HG03095 (cell line): ENCODE results near the gene CYP1A2.

Experiments
- ATAC-seq: cut with Tn5 transposase; IDR thresholded peaks from one replicate; pipeline ENCODE4 v1.9.1; 2021; ENCODE audit warnings: moderate library complexity; ENCODE audit not compliant: unreplicated experiment

The CYP1A2 gene

DNA sequence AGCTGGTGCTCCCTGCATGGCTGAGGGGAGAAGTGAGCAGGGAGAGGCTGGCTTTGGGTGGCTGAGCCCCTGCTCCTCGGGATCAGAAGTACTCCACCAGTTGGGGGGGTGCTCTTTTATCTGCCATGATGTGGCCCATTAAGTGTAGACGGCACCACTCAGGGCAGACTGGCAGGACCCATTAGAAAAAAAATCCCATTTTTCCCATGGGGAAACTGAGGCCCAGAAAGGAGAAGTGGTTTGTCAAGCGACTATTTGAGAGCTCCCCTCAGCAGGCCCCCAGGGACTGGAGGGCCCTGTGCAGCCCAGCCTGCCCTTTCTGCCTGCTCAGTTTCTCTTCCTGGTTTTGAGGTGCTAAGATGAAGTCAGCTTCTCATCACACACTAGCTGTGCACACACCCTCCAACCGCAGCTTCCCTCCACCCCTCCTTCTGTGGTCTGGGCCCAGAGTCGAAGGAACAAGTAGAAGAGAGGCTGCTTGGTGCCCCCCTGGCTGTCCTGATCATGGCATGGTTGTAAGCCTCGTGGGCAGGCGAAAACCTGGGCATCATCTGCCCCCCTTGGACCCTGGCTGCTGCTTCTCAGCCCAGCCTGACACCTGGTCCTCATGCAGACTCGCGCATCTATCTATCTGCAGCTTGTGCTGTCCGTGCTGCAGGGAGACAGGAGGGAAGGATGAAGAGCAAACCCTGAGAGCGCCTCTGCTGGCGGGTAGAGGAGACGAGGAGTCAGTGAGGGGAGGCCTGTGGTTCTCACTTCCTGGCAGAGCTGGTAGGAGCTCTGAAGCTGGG is 38.8 kb downstream of the CYP1A2 start:
- ATAC-seq, result peak; percentile 43

DNA sequence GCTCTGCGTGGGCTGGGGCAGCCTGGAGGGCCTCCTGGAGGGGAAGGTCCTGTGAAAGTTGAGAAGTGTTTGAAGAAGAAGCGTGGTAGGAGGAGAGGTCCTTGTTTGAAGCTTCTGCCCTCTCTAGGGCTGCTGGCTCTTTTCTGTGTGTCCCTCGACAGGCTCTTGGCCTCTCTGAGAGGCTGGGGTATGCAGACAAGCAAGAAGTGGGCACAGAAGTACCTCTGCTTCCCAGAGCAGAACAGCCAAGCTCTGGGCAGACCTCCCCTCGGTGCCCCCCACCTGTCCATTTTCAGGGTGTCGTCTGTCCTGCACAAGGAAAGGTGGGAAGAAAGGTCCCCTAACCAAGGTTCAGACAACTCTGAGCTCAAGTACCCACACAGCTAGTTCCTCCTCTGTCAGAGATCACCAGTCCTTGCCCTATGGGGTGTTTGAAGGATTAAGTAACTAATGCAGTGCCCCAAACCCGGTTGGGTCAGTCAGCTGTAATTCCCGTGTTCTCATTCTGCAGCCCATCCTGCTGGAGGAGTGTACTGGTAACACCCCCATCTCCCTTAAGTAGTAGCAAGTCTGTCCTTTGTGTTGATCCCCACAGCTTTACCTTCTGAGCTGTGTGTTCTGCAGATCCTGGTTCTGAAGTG is 39.5 kb downstream of the CYP1A2 start:
- no peak for ATAC-seq

DNA sequence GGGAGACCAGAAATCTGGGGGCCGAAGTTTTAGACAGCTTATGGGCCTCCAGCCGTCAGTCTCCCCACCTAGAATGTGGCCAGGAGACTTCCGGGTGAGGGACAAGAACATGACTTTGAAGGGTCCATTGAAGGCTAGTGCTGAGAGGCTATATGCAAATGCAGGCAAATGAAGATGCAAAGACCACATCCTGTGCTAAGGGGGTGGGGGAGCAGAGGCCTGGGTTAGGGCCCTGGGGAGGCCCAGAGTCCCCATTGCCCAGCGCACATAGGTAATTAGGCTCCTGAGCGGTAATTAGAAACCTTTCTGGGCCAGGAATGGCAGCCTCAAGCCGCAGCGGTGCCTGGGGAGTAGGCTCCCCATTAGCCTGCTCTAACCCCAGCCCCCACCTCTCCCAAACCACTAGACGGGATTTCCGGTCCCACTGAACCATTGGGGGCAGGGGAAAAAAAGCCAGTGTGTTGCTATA is 40.1 kb downstream of the CYP1A2 start:
- no peak for ATAC-seq

DNA sequence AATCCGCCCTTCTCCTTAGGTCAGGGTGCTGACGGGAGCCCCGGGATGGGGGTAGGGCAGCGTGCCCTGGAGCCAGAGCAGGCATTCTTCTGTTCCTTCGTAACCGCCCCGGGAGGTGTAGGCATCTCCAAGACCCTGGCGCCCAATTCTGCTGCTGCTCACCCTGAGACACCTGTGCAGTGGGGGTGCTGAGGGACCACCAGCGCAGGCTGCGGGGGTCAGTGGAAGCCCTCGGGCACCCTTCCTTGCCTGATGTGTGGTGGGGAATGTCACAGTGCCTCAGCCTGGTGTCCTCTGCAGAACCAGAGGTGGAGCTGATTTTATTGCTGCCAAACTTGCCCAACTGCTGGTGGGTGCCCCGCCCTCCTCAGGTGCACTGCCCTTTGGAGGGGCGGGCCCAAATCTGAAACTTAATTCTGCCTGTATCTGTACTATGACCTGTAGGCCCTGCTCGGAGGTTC is 40.6 kb downstream of the CYP1A2 start:
- ATAC-seq, result no peak

DNA sequence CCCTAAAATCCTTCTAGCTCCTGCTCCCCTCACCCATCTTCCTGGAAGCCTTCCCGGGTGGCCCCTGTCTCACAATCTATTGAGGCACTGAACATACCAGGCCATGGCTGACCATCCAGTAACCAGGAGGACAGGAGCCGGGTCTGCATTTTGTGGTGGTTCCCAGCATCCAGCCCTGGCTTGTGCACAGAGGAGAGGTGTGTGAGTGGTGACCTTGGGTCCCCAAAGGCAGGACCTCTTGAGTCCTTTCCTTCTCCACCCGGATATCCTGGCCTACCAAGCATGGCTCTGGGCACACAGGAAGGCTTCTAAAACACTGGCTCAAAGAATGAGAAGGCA is 41.1 kb downstream of the CYP1A2 start:
- ATAC-seq, result no peak

DNA sequence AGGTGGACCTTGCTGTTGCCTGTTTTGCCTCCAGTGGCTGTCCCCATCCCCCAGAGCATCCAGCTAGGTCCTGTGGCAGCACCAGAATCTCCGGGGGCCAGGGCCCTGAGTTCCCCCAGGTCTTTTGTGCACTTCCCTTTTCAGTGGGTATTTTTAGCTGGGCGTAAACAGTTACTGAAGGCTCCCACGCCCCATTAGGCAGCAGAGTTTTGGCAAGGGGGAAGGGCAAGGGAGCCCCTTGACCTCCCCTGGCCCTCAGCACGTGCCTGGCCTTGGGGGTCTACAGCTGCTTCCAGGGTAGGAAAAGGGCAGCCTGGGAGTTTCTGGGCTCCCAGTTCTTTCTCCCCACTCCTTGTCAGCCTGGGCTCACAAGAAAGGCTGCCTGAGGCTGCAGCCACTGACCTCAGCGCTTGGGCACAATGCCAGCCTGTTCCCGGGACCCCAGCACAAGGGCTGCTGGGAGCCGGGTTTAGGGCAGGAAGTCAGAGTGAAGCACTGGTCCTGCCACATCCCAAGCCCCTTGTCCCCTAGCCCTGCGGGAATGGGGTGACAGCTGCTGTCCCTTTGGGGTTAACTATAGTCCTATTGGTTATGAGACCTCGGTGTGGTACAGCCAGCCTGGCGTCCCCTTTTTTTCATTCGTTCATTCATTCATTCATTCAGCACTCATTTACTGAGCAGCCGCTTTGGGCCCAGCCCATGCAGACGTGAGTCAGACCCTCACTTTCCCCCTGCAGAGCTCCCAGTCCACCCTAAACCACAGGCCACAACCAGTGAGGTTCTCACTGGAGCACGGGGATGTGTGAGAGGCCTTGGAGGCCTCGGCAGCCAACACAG is 41.7 kb downstream of the CYP1A2 start:
- no peak for ATAC-seq

DNA sequence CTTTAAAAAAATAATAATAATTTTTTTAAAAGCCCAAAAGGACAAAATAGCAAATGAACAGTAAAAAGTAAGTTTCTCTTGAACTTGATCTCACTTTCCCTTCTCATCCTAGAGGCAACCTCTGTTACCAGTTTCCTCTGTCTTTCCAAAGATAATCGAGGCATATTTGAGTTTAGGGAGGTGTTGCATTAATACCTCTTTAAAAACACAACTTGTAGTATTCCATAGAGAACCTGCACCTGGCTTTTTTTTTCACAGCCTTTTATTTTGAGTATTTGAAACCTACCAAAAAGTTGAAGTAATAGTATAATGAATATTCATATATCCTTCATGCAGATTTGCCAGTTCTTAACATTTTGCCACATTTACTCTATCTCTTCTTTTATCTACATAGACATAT is 42.4 kb downstream of the CYP1A2 start:
- ATAC-seq, result no peak

DNA sequence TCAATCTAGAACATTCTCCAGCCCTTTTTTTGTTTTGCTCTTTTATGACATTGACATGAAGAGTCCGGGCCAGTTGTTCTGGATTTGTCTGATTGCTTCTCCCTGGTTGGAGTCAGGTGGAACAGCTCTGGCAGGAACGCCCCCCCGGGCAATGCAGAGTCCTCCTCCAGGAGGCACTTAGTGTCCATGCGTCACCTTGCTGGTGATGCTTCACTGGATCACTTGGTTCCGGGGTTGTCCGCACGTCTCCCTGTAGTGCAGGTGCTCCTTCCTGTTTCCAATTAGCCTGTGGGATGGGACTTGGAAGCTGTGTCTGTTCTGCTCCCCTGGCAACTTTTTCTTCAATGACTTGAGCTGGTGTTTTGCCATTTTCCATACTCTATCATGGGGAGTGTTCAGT is 43.0 kb downstream of the CYP1A2 start:
- ATAC-seq, result no peak

DNA sequence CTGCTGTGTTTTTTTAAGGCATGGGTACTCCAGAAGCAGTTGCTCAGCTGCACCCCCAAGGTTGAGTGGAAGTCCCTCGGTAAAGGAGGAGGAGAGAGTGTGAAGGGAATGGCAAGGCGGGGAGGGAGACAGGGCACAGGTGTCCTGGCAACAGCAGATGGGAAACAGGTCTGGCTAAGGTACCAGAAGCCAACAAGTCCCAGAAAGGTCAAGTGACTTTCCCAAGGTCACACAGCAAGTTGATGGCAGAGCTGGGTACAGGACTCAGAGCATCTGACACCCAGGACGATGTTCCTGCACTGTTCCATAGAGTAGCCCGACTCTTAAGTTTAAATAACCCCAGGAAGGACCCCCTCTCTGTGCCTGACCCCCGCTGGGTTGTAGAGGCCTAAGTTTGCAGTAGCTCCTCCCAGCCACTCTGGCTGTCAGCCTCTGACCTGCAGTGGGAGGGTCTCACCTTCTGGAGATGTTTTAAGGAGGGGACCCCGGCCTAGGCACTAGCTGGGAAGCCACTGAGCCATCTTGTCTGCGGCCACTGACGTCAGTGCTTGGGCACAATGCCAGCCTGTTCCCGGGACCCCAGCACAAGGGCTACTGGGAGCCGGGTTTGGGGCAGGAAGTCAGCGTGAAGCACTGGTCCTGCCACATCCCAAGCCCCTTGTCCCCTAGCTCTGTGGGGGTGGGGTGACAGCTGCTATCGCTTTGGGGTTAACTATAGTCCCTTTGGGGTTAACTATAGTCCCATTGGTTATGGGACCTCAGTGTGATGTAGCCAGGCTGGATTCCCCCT is 43.8 kb downstream of the CYP1A2 start:
- no peak for ATAC-seq

DNA sequence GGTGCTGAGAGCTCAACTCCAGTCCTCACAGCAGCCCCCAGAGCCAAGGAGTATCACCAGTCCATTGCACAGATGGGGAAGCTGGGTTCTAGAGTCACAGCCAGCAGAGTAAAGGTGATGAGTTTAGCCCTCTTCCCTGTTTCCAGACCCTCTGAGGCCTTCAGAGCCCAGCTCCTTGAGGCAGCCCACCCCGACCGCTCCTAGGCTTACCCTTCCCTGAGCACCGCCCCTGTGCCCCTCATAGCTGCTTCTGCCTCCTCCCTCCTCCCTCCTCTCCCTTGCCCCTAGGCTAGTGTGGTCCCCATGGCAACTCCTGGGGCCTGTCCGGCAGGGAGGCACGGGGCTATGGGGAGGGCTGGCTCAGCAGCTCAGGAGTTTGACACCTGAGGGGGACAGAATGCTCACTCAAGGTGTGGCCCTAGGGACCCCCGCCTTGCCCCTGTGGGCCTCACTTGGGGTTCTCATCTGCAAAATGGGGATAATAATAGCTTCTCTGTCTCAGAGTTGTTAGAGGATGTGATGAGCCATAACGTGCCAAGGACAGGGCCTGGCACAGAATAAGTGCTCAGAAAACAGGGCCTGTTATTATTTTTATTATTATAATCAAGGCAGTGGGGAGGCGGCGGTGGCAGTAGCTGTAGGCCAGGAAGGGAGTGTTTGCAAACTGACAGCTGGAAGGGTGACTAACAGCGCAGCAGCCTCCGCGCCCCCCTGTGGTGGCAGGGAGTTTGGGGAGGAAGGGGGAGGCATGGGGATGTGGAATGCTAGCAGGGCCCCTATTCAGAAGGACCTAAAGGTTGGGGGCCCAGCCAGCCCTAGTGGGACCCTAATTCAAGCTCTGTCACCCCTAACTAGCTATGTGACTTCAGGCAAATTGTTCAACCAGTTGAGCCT is 44.7 kb downstream of the CYP1A2 start:
- ATAC-seq, result no peak

DNA sequence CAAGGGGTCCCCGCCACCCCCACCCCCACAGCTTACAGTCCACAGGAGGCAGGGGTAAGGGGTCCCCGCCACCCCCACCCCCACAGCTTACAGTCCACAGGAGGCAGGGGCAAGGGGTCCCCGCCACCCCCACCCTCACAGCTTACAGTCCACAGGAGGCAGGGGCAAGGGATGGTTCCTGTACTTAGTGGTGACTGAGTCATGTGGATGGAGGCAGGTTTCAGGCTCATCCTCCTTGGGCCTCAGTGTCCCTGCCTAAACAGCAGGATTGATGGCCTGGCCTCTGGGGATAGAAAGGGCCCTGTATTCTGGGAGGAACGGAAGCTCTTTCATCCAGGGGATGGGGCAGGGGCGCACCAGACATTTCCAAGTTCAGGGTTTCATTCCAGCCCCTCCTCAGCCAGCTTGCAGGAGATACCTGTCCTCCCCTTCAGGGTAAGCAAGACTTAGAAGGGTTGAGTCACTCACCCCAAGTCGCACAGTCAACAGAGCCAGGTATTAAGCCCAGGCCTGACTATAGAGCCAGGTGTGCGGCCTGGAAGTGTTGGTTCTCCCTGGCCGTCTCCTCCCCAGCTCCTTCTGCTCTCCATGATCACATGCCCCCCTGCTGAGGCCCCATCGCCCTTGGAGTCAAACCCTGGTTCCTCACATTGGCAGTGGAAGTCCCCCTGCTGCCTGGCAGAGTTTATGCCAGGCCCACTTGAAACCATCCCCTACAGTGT is 45.8 kb downstream of the CYP1A2 start:
- ATAC-seq, result no peak

DNA sequence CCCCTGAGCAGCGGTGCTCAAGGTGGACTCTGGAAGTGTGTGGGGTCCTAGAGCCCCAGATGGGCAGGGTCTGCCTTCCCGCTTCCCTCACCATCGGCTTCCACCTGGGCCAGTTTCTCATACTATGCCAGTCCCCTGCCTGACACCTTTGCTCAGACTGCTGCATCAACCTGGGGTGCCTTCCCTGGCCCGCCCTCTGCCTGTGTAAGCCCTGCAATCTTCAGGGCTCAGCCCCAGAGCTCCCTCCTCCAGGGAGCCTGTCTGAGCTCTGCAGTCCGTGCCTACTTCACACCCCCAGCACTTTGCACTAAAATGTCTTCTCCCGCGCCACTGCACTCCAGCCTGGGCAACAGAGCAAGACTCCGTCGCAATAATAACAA is 46.3 kb downstream of the CYP1A2 start:
- ATAC-seq, result no peak

DNA sequence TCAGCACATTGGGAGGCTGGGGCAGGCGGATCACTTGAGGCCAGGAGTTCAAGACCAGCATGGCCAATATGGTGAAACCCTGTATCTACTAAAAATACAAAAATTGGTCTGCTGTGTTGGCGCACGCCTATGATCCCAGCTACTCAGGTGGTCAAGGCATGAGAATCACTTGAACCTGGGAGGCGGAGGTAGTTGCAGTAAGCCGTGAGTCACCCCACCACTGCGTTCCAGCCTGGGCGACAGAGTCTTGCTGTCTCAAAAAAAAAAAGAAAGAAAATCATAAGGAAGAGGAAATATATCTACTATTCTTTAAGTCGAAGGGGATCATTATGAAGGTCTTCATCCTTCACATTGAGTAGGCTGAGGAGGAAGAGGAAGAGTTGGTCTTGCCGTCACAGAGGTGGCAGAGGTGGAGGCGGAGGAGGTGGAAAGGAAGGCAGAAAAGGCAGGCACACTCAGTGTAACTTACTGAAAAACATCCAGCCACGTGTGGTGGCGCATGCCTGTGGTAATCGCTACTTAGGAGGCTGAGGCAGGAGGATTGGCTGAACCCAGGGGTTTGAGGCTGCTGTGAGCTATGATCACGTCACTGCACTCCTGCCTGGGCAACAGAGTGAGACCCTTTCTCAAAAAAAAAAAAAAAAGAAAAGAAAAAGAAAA is 47.5 kb downstream of the CYP1A2 start:
- ATAC-seq, result no peak

DNA sequence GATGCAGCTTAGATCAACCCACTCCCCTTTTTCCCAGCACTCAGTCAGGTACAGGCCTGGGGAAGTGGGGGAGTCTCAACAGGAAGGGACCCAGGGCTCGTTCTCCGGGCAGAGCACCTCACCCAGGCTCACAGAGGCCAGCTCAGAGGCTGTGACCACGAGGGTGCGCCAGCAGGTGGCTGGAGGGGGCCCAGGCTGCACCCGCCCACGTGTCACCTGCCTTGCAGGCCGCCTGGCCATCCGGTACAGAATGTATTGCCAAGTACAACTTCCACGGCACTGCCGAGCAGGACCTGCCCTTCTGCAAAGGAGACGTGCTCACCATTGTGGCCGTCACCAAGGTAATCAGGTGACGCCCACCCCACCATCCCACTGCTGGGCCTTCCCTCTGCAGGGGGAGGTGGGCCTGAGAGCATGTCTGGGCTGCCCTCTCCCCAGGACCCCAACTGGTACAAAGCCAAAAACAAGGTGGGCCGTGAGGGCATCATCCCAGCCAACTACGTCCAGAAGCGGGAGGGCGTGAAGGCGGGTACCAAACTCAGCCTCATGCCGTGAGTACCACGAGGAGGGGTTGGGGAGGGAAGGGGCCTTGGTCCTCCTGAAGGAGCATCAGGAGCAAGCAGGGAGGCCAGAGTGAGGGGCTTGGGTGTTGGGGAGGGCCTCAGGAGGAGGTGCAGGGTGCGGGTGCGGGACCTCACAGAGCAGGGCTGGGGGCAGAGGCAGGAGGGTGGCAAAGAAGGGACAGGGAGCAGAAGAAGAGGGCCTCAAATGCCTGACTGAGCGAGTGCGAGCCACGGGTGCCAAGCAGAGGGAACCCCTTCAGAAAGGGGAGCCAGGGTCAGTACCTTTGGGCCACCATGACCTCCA is 50.0 kb downstream of the CYP1A2 start:
- ATAC-seq, result no peak

DNA sequence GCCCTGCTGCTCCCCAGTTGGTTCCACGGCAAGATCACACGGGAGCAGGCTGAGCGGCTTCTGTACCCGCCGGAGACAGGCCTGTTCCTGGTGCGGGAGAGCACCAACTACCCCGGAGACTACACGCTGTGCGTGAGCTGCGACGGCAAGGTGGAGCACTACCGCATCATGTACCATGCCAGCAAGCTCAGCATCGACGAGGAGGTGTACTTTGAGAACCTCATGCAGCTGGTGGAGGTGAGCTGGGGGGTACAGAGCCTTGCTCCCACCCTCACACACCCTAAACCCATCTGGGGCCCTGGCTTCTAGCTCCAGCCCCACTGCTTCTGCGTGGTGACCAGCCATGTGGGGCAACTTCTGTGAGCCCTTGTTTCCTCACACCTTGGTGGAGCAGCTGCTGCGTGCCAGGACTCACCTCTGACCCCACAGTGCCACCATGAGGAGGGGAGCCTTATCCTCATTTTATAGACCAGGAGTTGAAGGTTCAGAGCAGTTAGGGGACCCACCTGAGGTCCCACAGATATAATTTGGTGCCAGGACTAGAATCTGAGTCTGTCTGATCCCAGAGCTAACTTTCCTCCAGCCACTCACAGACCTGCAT is 50.7 kb downstream of the CYP1A2 start:
- ATAC-seq, result no peak

DNA sequence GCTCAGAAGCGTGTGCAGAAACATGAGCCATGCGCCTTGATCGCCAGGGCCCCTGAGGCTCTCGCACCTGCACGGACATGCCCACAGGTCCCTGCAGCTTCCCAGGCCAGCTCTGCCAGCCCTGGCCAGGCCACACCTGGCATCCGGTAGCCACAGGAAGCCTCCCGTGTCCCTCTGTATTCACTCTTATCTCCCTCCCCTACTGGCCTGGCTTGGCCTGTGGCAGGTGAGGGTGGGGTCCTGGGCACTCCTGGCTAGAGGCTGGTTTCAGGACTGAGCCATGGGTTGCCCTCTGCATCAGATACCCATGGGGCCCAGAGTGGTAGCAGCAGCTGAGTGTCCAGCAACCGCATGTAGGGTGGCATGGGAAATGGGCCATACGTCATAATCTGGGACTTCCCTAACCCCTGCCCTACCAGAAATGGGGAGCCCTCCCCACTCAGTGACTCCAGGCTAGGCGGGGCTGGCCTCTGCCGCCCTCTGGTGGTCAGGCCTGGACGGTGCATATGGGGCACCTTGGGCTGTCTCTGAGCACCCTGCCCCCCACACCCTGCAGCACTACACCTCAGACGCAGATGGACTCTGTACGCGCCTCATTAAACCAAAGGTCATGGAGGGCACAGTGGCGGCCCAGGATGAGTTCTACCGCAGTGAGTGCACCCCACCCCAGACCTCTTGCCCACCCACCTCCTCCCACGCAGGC is 51.4 kb downstream of the CYP1A2 start:
- peak; percentile 66 for ATAC-seq

DNA sequence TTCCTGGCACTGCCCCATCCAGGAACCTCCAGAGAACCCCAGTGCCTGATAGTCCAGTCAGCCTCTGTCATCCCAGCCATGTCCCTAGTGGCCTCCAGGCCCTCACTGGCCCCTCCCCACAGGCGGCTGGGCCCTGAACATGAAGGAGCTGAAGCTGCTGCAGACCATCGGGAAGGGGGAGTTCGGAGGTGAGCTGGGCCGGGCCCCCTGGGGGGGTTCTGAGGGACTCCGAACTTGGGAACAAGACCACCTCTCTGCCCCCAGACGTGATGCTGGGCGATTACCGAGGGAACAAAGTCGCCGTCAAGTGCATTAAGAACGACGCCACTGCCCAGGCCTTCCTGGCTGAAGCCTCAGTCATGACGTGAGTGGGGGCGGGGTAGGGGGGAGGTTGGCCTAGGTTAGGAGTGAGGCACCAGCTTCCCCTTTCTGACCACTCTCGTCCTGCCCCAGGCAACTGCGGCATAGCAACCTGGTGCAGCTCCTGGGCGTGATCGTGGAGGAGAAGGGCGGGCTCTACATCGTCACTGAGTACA is 52.0 kb downstream of the CYP1A2 start:
- no peak for ATAC-seq
